ENCODE results near the gene NFIL3. TPM values are rescaled to one million over a fixed set of nuclear protein-coding genes. Genes with fewer than 3 reads are reported as not detected.
"Not testable (repeated sequence)": the region's sequence is repeated elsewhere in the genome, so short reads cannot be mapped to it uniquely, and the experiment has no call there.

Gene NFIL3
- total RNA-seq, 2 donors from 2014 or later, result 11.4 to 12.9 TPM

DNA sequence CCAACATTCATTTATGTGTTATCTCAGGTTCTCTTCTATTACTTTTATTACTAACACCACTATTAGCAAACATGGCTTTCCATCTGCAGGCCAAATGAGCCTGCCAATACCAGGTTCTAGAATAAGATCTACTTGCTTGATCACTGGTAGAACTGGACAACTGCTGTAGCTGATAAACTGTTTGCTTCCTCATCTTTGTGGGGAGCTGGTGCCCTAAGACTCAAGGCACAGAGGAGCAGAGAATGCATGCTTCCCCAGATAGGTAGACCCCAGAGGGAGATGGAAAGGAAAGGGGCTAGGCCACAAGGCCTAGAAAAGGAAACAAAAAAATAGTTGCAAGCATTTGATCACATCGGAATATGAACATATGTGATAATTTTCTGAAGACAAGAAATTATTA is 31.2 kb downstream of the NFIL3 start:
- TF ChIP-seq, protein P1, sequence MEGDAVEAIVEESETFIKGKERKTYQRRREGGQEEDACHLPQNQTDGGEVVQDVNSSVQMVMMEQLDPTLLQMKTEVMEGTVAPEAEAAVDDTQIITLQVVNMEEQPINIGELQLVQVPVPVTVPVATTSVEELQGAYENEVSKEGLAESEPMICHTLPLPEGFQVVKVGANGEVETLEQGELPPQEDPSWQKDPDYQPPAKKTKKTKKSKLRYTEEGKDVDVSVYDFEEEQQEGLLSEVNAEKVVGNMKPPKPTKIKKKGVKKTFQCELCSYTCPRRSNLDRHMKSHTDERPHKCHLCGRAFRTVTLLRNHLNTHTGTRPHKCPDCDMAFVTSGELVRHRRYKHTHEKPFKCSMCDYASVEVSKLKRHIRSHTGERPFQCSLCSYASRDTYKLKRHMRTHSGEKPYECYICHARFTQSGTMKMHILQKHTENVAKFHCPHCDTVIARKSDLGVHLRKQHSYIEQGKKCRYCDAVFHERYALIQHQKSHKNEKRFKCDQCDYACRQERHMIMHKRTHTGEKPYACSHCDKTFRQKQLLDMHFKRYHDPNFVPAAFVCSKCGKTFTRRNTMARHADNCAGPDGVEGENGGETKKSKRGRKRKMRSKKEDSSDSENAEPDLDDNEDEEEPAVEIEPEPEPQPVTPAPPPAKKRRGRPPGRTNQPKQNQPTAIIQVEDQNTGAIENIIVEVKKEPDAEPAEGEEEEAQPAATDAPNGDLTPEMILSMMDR (IDR thresholded peaks at IDR 0.05), result no peak
- no peak for TF ChIP-seq POLR2A (IDR thresholded peaks at IDR 0.05)
- intact Hi-C loops (cut with DNase I), result no loop called here
- DNase-seq (no peak), ATAC-seq (no peak)
- Histone ChIP-seq H3K4me3 (no peak overlapping the region), H3K9me3 (no peaks in the 10 kb centered on the region), H3K27ac (no peak overlapping the region), H3K36me3 (replicated peaks in 1 of 2; ENCODE audit: insufficient read depth in 1 of 2, low read depth in 2 of 2) (no peaks in the 10 kb centered on the region), H3K27me3 (no peaks in the 10 kb centered on the region), H3K4me1 (no peaks in the 10 kb centered on the region)
- WGBS, 2 donors, result 83 to 95% methylated on average over 1 of the region's 1 CpG

DNA sequence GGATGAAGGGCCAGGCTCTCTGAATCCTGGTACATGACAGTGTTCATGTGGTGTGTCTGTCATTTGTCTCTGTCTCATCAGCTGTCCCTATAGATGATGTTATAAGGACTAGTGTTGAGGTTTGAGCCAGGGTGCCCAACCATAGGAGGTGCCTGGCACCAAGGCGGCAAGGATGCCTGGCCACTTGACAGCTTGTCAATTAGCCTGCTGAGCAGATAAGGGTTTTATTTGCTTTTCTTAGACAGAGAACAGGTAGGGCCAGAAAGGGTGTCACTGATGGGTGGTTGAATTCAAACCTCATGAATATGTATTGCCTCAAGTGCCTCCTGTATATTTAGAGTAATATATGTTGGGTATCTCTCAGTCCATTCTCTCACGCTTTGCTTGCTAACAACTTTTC is 31.8 kb downstream of the NFIL3 start:
- no peak for DNase-seq
- WGBS, 2 donors, result 67 to 75% methylated on average over 2 of the region's 2 CpGs

GRCh38 chr9:91391412-91391811 is 32.2 kb downstream of the NFIL3 start:
- intact Hi-C loops (cut with DNase I), result no loop called here
- DNase-seq, result no peak
- no peak for ATAC-seq
- Histone ChIP-seq H3K36me3 (replicated peaks in 1 of 2; ENCODE audit: insufficient read depth in 1 of 2, low read depth in 2 of 2) (no peaks in the 10 kb centered on the region), H3K27me3 (no peaks in the 10 kb centered on the region), H3K4me1 (no peaks in the 10 kb centered on the region), H3K9me3 (no peaks in the 10 kb centered on the region), H3K4me3 (no peak overlapping the region), H3K27ac (no peak overlapping the region)
- WGBS, 2 donors, result 68 to 79% methylated on average over 5 of the region's 5 CpGs
- TF ChIP-seq POLR2A (IDR thresholded peaks at IDR 0.05), result no peak
- TF ChIP-seq, protein P1 (IDR thresholded peaks at IDR 0.05), result no peak

More for the DNA sequence above, 31.8 kb downstream of the NFIL3 start:
- Histone ChIP-seq H3K27me3 (no peaks in the 10 kb centered on the region), H3K27ac (no peak overlapping the region), H3K9me3 (no peaks in the 10 kb centered on the region), H3K4me3 (no peak overlapping the region), H3K36me3 (replicated peaks in 1 of 2; ENCODE audit: insufficient read depth in 1 of 2, low read depth in 2 of 2) (no peaks in the 10 kb centered on the region), H3K4me1 (no peaks in the 10 kb centered on the region)
- intact Hi-C loops (cut with DNase I), result no loop called here
- TF ChIP-seq POLR2A (IDR thresholded peaks at IDR 0.05), result no peak
- TF ChIP-seq, protein P1 (IDR thresholded peaks at IDR 0.05), result no peak
- ATAC-seq, result no peak

DNA sequence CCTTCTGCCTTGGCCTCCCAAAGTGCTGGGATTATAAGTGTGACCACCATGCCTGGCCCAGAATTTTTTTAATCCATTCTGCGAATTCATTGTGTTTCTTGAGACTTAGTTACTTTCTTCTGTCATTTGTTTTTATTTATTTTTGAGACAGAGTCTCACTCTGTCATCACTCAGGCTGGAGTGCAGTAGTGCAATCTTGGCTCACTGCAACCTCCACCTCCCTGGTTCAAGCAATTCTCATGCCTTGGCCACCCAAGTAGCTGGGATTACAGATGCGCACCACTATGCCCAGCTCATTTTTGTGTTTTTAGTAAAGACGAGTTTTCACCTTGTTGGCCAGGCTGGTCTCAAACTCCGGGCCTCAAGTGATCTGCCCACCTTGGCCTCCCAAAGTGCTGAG is 33.9 kb downstream of the NFIL3 start:
- H3K4me3 ChIP-seq; H3K4me1 ChIP-seq; DNase-seq; intact Hi-C loops (cut with DNase I); H3K27me3 ChIP-seq; H3K36me3 ChIP-seq (replicated peaks in 1 of 2; ENCODE audit: insufficient read depth in 1 of 2, low read depth in 2 of 2); ATAC-seq; H3K27ac ChIP-seq; H3K9me3 ChIP-seq: not testable (repeated sequence)
- WGBS, 2 donors, result 92 to 95% methylated on average over 4 of the region's 4 CpGs

GRCh38 chr9:91386765-91387164 is 36.9 kb downstream of the NFIL3 start:
- Histone ChIP-seq H3K36me3 (replicated peaks in 1 of 2; ENCODE audit: insufficient read depth in 1 of 2, low read depth in 2 of 2) (no peaks in the 10 kb centered on the region), H3K4me3 (no peak overlapping the region), H3K4me1 (no peaks in the 10 kb centered on the region), H3K27me3 (no peaks in the 10 kb centered on the region), H3K9me3 (no peaks in the 10 kb centered on the region), H3K27ac (no peak overlapping the region)
- no peak for DNase-seq
- no peak for ATAC-seq
- TF ChIP-seq, protein P1 (IDR thresholded peaks at IDR 0.05), result no peak
- TF ChIP-seq POLR2A (IDR thresholded peaks at IDR 0.05), result no peak
- intact Hi-C loops (cut with DNase I), result no loop called here
